Fibroblast of peridontal ligament (primary cell): ENCODE results near the gene TOR2A.

Experiments
- DNase-seq: peaks from one replicate; pipeline ENCODE4 v3.0.0-alpha.2; 2010; ENCODE audit errors: extremely low read depth

Gene TOR2A

DNA sequence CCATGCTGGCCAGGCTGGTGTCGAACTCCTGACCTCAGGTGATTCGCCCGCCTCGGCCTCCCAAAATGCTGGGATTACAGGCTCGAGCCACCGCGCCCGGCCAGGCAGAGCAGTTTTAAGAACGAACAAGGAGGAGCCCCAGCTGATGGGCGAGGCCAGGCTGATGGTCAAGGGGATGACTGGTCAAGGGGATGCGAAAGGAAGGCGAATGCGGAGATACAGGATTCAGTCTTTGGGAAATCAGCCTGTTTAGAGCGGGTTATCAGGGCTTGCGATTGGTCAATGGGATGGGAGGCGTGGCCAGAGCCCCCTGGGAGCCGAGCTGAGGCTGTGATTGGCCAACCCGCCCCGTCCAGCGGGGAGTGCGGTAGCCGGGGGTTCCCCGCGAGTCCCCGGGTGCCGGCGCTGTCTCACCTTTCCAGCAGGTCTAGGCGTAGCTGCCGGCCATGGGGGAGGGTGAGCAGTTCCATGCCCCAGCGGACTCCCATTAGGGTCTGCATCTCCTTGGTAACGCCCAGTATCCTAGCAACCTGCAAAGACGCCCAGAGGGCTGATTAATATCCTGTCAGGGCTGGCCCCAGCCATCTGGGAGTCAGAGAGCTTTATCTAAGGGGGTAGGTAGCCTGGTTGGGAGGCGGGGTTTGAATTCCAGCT, 7.5 kb upstream of the TOR2A start:
- DNase-seq: no peak

DNA sequence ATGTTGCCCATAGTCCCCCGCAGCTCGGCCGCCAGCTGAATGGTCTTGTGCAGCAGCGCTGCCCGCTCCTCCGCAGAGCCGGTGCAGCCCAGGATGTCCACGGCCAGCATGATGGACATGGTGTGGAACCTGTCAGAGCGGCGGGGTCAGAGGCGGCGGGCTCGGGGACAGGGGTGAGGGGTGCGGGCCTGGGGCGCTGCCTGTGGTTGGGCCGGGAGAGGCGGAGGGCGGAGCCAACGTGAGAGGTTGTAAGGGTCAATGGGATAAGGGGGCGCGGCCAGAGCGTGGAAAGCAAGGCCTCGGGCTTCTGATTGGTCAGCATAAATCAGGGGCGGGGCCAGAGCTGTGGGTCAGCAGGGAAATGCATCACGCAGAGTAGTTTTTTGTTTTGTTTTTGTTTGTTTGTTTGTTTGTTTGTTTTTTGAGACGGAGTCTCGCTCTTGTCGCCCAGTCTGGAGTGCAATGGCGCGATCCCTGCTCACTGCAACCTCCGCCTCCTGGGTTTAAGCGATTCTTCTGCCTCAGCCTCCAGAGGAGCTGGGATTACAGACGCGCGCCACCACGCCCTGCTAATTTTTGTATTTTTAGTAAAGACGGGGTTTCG, 6.8 kb upstream of the TOR2A start:
- DNase-seq: no peak

DNA sequence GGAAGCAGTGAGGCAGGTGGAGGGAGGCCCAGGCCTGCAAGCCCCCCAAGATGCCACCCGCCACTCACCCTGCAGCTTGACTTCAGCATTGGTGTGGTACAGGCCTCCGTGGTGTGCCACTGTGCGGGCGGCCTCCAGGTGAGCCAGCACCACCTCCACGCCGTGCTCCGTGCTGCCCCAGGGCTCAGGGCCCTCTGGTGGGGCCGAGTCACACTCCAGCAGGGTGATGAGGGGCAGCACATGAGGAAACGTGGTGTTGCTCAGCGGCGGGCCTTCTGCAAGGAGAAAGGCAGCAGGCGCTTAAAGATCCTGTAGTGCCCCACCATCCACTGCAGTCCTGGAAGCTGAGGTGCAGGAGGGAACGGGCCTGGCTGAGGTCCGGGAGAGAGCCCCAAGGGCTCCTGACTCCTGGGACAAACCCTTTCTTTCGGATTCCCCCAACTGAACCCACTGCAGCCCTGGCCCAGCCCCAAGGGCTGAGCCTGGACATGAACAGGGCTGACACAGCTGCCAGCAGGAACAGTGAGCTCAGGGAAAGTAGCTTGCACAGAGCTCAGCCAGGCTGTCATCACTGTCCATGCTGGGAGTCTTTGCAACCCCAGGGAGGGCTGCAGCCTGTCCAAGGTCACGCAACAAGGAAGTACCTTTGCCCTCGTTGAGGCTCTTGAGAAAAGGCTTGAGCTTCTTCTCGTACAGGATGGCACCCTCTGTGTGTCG, 4.7 kb upstream of the TOR2A start:
- DNase-seq: no peak

DNA sequence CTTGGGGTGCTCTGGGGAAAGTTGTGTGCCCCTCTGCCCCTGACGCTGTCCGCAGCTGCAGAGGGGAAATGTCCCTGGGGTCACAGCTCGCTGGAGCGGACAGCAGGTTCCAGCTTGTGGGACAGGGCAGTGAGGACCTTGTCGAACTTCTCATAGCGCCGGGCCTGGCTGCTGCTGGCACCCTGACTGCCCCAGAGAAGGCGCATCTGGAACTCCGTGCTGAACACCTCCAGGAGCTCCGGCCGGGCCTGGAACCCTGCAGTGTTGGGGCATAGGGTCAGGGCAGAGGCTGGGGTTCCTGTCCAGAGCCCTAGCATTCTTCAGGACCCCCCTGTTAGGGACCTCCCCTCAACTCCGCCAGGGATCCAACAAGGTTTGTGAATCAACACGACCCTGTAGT, 3.6 kb upstream of the TOR2A start:
- no peak for DNase-seq

DNA sequence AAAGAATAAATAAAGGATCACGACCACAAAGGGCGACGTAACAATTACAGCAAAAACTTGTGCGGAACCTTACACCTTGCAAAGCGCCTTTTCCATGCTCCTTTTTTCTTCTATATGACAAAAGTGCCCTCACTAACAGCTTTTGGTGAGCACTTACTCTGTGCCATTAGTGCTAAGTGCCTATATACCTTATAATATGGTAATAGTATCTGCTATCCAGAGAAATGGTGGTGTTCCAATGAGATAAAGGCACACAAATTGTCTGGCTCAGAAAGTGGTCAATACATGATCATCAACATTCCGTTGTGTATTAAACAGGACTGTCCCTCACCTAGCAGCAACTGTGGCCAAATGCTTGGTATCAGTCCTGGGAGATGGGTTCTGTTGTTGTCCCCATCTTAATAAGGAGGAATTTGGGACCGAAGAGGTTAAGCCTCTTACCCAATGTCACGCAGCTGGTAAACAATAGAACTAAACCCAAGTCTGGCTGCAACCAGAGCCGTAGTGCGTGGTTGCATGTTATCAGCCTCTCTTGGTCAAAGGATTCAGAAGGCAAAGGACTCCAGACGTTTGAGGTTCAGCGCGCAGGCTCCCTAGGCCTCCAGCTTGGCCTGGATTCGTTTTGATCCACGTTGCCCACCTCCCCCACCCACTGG, 564 bp upstream of the TOR2A start:
- peak; percentile 7 for DNase-seq

DNA sequence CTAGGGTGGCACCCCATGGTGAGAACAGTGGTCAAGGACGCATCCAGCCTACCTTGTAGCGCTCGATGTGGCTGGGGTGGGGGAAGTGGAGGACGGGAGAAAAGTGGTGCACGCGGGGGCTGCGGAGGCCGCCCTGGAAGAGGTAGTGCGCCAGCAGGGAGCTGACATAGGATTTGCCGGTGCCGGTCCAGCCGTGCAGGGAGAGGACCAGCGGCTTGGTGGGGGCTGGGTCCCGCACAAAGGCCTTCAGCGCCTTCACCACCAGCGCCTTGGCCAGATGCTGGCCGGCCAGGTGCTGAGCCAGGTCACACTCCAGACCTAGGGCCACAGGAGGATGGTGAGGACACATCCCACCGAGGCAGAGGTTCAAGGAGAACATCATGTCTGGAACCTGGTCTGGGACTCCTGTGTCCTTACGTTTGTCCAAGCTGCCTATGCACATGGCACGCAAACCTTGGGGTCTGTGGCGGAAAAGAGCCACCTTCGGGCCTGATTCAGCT, 797 bp downstream of the TOR2A start:
- no peak for DNase-seq

DNA sequence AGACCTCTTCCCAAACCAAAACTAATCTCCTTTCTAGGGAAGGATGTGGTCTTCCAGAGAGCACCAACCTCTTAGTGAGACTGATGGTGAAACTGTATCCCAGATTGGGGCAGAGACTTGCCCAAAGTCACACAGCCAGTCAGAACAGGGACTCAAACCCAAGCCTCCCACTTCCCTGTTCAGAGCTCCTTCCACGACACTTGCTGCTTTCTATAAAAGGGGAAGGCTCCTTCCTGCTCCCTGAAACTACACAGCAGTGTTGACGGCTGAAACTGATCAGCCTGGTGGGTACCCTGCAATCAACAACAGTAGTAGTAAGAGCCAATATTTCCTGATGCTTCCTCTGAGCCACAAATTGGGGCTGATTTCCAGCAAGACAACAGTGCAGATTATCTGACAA, 1.5 kb downstream of the TOR2A start:
- DNase-seq: no peak

DNA sequence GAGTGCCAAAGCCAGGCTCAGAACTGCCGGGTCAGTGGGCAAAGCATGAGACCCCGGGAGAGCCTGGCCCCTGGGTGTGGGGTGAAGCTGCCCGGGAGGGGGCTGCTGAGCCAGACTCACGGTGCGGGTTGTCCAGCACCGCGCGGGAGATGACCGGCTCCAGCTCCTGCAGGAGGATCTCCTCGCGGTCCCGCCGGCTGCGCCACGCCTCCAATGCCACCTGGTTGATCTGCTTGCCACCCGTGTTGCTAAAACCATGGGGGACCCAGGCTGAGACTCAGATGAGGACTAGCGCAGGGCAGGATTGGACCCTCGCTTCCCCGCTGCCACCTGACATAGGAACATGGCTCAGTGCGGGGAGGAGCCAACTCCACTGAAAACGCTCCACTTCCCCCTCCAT, 2.6 kb downstream of the TOR2A start:
- DNase-seq: no peak

DNA sequence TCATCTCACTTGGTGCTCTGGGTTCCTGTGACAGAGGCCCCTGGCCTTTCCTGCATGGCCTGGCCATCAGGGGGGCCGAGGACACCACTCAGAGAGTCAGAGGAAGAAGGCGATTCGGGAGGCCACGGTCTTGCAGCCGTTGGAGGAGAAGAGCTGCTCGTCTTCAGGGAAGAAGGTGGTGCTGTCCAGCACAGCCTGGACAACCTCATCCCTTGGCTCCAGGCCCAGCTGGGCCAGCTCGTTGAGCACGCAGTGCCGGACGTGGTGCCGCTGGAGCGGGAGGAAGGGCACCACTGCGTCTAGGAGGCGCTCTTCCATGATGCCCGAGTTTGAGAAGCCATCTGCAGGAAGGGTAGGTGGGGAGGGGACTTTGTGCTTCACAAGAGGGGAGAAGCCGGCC, 3.2 kb downstream of the TOR2A start:
- DNase-seq: no peak

DNA sequence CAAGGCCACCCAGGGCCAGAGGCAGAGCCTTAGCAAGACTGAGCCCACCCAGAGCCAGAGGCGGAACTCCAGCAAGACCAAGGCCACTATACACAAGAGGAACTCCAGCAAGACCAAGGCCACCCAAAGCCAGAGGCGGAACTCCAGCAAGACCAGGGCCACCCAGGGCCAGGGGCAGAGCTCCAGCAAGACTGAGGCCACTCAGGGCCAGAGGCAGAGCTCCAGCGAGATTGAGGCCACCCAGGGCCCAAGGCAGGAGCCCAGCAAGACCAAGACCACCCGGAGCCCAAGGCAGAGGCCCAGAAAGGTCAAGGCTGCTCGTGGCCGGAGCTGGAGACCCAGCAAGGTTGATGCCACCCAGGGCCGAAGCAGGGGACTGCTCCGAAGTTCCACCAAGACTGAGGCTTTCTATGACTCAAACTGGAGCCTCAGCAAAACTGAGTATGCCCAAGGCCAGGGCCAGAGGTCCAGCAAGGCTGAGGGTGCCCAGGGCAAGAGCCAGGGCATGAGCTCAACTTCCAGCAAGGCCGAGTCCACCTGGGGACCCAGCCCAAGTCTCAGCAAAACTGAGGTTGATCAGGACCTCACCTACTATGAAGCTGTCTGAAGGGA, 4.2 kb downstream of the TOR2A start:
- no peak for DNase-seq

DNA sequence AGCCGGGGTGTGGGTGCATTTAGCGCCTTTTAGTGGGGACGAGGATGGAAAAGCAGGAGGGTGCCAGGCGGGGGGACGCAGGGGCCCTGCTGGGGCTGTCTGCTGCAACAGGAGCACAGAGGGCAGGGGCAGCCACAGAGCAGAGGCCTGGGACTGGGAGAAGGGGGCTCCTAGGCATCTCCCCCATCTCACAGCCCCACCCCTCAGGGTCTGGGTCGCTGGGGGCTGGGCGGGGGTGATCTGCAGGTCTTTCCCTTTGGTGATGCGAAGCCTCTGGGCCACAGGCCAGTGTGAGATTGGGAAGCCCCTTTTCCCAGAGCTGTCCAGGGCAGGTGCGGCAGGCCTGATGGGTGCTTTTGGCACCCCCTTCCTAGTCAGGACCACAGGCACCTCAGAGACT, 4.8 kb downstream of the TOR2A start:
- DNase-seq: no peak

DNA sequence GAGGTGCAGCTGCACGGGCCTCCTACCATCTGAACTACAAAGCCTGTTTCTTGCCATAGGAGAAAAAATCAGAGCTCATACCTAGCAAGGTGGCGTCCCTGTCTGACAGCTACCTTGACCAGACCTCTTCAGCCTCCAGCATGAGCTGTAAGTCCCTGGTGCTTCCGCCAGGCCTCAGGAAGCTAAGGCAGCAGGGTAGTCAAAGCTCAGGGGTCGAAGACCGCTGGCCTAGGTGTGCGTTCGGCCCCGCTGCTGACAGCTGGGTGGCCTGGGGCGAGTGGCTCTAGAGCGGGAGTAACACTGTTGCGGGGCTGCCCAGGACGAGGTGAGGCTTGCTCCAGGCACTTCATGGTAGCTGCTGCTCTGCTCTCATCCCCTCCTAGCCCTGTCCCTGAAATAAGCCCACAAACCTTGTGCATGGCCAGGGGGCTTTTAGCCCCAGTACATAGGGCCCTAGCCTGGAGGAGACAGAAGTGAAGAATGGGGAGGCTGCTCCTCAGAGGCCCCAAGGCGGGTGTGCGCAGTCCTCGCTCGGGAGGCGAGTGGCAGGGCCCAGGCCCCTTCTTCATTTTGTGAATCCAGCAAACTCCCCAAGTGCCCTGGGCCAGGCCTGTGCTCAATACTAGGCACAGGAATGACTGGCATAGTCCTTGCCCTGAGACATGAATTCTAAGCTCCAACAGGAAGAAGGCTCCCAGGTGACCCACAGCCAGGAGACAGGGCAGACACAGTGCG, 5.4 kb downstream of the TOR2A start:
- no peak for DNase-seq

DNA sequence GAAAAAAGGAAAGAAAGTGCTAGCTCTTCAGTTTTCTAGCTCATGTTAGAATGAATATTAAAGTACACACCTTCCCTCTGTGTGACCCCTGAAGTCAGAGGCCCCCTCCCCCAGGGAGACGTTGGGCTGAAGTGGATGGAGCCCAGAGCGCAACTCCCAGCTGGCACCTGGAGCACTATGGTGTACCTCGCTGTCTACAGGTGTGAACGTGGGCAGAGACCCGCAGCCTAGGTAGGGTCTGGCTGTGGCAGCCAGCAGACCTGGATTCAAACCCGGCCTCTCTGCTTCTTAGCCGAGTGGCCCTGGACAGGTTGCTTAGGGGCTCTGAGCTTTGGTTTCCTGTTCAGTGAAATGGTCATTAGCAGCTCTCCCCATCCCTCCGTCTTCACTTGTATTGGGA, 6.3 kb downstream of the TOR2A start:
- no peak for DNase-seq

DNA sequence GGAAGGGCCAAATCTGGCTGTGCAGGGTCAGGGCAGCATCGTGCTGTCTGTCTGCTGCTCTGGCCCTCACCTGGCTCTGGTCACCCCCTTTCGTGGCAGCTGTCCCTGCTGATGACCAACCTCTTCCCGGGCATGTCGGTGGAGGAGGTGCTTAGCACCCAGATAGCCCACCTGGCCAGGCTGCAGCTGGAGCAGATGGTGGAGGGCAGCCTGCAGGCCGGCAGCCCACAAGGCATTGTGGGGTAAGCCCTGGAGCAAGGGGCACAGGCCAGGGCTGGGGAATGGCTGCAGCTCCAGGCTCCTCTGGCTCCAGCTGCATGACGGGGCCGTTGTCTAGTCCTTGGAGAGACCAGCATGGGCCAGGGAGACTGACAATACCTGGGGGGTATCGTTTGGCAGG, 8.2 kb downstream of the TOR2A start:
- DNase-seq: no peak

DNA sequence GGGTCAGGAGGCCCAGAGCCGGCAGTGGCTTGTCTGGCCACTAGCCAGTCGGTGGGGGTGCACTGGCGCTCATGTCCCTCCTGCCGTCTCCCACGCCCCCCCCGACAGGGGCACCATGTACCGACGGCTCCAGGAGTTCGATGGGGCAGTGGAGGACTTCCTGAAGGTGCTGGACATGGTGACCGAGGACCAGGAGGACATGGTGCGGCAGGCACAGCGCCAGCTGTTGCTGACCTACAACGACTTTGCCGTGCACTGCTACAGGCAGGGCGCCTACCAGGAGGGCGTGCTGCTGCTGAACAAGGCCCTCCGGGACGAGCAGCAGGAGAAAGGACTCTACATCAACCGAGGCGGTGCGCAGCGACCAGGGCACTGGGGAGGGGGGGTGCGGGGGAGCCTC, 11.1 kb downstream of the TOR2A start:
- no peak for DNase-seq

DNA sequence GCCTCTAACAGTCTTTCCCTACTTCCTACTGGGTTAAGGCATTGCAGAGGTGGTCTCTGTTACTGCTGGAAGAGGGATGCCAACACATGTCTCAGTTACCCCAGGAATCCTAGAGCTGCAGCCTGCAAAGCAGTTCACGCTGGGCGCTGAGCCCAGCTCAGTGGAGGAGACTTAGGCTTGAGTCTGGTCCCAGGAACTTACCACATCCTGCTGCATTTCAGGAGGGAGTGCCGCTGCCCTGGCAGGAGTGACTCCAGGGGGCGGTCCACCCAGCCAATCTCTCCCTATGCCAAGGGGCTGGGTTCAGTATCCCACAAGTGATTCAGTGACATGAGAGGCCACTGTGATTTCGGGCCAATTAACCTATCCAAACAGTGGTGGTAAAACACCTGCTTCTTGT, 11.7 kb downstream of the TOR2A start:
- peak; percentile 76 for DNase-seq

DNA sequence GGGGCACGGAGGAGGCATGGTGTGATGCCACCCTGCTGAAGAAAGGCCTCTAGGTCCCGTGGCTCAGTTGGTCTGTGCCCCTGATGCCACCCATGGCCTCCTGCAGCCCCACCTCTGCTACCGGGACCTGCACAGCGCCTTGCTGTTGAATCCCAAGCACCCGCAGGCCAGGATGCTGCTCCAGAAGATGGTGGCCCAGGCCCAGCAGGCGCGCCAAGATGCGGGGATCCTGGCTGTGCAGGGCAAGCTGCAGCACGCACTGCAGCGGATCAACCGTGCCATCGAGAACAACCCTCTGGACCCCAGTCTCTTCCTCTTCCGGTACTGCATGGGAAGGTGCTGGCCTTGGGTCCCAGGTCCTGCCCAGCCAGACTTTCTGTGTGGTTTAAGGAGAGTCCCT, 12.1 kb downstream of the TOR2A start:
- DNase-seq: no peak

DNA sequence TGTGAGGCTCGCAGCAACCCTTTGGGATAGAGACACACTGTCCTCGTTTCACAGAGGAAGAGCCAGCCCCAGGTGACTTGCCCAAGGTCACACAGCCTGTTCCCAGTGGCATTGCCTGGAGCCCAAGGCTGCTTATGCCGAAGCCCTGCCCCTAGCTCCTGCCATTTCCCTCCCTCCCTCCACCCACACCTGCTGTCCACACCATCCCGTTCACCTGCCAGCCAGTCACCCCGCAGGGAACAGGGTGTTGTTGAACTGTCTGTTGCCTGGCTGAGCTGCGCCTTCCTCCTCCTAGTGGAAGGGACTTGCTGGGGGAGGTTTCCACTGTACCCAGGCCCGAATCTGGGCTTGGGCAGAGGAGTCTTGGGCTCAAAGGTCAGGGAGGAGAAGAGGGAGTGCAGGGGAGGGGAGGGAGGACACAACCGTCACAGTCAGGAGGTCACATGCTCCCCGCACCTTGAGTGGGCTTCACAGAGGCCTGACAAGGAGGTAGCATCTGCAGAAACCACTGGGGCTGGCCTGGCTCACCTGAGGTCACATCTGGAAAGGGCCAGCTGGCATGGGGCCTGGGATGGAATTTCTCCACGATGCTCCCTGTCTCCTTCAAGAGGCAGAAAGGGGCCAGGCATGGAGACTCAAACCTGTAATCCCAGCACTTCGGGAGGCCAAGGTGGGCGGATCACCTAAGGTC, 12.9 kb downstream of the TOR2A start:
- DNase-seq: no peak

DNA sequence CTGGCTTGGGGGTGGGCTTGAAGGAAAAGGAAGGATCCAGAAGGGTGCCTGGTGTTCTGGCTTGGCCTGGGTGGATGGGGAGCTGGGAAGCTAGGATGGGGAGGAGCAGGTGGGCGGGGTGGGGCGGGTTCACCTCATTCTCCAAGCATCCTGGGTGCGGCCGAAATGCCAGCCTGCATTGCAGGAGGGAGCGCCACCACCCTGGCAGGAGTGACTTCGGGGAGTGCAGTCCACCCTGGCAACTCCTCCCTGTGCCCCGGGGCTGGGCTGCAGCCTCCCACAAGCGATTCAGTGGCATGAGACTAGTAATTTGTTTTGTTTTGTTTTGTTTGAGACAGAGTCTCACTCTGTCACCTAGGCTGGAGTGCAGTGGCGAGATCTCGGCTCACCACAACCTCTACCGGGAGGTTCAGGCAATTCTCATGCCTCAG, 13.7 kb downstream of the TOR2A start:
- DNase-seq: no peak

DNA sequence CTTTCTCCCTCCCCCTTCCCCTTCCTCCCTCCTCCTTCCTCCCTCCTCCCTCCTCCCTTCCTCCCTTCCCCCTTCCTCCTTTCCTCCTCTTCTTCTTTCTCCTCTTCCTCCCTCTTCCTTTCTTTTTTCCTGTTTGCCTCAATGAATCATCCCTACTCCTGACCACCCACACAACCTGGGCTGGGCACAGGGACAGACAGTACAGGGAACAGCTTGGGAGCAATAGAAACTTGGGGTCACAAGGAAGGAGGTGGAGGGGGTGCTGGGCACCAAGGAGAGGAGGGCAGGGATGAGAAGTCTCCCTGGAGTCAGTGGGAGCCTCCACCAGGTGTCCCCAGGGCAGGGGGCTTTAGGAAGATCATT, 14.2 kb downstream of the TOR2A start:
- DNase-seq: no peak
